NCI-H146 (cell line): Measurements from ENCODE around the gene CANX.

Experiments
- DNase-seq: peaks from one replicate; lab custom pipeline; 2025; lab: John Stamatoyannopoulos, UW

CANX gene

GRCh38 chr5:179749857-179750508 lies 51.2 kb downstream of the CANX start:
- DNase-seq = no peak

- no peak for DNase-seq
These were observed 55.2 kb downstream of the CANX start for GRCh38 chr5:179753971-179754370.

- no peak for DNase-seq
These were observed 56.3 kb downstream of the CANX start for GRCh38 chr5:179755022-179755421.

- no peak for DNase-seq
These were observed 60.2 kb downstream of the CANX start for GRCh38 chr5:179758955-179759354.

GRCh38 chr5:179759581-179760551 lies 61.1 kb downstream of the CANX start:
- DNase-seq = peak; percentile 56

GRCh38 chr5:179762079-179762780 lies 63.5 kb downstream of the CANX start:
- peak; percentile 6 for DNase-seq

GRCh38 chr5:179762781-179763176 lies 64.0 kb downstream of the CANX start:
- DNase-seq = no peak

GRCh38 chr5:179763215-179763945 lies 64.6 kb downstream of the CANX start:
- peak; percentile 43 for DNase-seq

GRCh38 chr5:179764056-179764455 lies 65.3 kb downstream of the CANX start:
- DNase-seq = no peak

GRCh38 chr5:179765400-179765799 lies 66.6 kb downstream of the CANX start:
- DNase-seq = no peak

- DNase-seq = no peak
These were observed 67.4 kb downstream of the CANX start for GRCh38 chr5:179766021-179766725.

GRCh38 chr5:179766726-179767455 lies 68.1 kb downstream of the CANX start:
- DNase-seq = no peak

GRCh38 chr5:179767496-179768100 lies 68.8 kb downstream of the CANX start:
- no peak for DNase-seq

- DNase-seq = no peak
These were observed 69.7 kb downstream of the CANX start for GRCh38 chr5:179768326-179769085.

GRCh38 chr5:179769271-179769670 lies 70.5 kb downstream of the CANX start:
- no peak for DNase-seq

- DNase-seq = no peak
These were observed 71.0 kb downstream of the CANX start for GRCh38 chr5:179769796-179770195.

- DNase-seq = no peak
These were observed 72.6 kb downstream of the CANX start for GRCh38 chr5:179771311-179771895.

- no peak for DNase-seq
These were observed 73.6 kb downstream of the CANX start for GRCh38 chr5:179772351-179772750.

- DNase-seq = no peak
These were observed 74.9 kb downstream of the CANX start for GRCh38 chr5:179773686-179774040.
